22Rv1 (cell line): Measurements from ENCODE around the gene NUDT4B.
"Not testable (repeated sequence)": the region's sequence is repeated elsewhere in the genome, so short reads cannot be mapped to it uniquely, and the experiment has no call there.

ENCODE experiments used
- CTCF ChIP-seq: fragments of 450-650 bp; IDR thresholded peaks from 2 replicates; pipeline ENCODE4 v1.5.1; 2017; ENCODE audit warnings: mild to moderate bottlenecking
- ZFX ChIP-seq: fragments of 450-650 bp; IDR thresholded peaks from 2 replicates; pipeline ENCODE4 v1.6.1; 2017; ENCODE audit warnings: antibody characterized with exemption, borderline replicate concordance

GRCh38 chr1:148748563-148749334, at the start of gene NUDT4B:
- TF ChIP-seq CTCF, ZFX: not testable (repeated sequence)
